Stimulated activated CD4-positive, alpha-beta T cell treated with anti-CD3 and anti-CD28 coated beads, TNF-alpha, amount 100 ng/mL, for 48 hours (primary cell): ENCODE measurements around the gene RNPS1.

Experiments used
- DNase-seq, 3 donors: peaks; one replicate each; pipeline ENCODE4 v3.0.0-alpha.2; 2020; ENCODE audit warnings: low read depth in 3 of 3

RNPS1 gene

DNA sequence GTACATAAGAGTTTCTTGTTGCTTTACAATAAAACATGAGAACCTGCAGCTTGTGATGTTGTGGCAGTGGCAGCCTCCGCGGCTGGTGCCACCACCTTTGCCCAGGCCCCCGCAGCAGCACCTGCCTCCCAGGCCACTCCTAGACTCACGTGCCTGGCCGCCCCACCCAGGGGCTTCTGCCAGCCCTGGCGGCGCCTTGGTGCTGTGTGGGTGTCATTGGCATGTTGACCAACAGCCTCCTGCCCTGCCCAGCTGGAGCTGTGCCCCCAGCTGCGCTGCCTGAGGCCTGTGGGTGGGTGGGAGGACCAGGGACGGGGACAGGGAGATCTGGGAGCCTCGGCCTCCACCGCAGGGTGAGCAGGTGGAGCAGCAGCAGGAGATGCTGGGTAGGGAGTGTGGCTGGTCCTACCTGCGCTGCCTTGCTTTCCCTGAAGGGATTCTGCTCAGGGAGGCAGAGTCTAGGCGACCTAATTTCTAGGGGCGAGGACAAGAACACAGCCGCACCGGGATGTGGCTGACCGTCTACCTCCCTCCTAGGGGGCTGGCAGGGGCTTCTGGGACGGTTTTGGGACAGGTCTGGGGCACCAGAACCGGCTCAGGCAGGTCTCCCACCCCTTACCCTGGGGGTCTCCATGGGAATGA, 32.1 kb downstream of the RNPS1 start:
- DNase-seq, result no peak

DNA sequence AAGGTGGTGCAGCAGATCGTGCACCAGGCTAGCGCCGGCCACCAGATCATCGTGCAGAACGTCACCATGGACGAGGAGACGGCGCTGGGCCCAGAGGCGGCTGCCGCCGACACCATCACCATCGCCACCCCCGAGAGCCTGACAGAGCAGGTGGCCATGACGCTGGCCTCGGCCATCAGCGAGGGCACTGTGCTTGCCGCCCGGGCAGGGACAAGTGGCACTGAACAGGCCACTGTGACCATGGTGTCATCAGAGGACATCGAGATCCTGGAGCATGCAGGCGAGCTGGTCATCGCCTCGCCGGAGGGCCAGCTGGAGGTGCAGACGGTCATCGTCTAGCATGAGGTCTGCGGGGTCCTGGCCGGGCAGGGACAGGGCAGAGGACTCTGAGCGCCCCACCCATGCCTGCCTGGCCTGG, 32.7 kb downstream of the RNPS1 start:
- DNase-seq, result no peak

DNA sequence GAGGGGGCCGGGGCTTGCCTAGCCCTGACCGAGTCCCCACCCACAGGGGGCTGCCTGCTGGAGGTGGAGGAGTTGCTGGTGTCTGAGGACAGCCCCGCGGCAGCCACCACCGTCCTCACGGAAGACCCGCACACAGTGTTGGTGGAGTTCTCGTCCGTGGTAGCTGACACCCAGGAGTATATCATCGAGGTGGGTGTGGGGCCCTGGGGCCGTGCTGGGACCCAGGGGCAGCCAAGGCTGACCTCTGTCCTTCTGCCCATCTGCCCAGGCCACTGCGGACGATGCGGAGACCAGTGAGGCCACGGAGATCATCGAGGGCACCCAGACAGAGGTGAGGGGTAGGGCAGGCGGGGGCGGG, 33.1 kb downstream of the RNPS1 start:
- no peak for DNase-seq

DNA sequence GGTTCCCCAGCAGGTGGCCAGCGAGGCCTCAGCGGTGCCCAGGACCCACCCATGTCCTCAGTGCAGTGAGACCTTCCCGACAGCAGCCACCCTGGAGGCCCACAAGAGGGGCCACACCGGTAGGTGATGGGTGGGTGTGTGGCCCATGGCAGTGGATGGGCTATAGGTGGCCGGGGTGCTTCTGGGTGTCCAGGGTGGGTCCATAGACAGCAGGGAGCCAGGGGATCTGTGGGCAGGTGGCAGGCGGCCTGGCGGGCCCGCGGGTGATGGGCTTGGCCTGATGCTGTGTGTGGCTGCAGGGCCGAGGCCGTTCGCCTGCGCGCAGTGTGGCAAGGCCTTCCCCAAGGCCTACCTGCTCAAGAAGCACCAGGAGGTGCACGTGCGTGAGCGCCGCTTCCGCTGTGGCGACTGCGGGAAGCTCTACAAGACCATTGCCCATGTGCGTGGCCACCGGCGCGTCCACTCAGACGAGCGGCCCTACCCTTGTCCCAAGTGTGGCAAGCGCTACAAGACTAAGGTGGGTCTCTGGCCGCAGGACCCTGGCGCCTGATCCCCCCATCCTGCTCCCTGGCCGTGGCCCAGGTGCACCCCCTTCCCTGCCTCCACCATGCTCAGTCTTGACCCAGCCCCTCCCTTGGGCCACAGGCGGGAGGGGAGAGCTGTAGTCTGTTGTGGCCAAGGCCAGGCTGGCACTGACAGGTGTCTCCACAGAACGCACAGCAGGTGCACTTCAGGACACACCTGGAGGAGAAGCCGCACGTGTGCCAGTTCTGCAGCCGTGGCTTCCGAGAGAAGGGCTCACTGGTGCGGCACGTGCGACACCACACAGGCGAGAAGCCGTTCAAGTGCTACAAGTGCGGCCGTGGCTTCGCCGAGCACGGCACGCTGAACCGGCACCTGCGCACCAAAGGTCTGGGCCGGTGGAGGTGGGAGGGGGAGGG, 33.8 kb downstream of the RNPS1 start:
- DNase-seq, result no peak

DNA sequence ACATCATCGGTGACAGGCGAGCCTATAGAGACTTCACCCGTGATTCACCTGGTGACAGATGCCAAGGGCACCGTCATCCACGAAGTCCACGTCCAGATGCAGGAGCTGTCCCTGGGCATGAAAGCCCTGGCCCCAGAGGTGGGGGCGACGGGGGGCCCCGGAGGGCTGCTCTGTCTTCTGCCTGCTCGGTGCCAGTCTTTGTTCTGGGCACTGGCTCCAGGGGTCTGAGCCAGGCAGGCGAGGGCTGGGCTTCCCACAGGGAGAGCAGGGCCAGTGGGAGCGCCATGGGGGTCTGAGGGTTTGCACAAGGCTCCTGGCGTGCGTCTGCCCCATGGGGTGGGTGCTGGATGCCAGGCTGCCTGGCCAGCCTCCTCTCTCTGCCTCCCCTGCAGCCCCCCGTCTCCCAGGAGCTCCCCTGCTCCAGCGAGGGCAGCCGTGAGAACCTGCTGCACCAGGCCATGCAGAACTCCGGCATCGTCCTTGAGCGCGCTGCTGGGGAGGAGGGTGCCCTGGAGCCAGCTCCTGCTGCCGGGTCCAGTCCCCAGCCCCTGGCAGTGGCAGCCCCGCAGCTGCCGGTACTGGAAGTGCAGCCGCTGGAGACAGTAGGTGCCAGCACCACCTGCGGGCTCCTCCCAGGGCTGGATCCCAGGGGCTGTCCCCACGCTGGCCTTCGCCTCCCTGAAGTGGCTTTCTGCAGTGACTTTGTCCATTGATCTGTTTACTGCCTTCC, 34.7 kb downstream of the RNPS1 start:
- no peak for DNase-seq

DNA sequence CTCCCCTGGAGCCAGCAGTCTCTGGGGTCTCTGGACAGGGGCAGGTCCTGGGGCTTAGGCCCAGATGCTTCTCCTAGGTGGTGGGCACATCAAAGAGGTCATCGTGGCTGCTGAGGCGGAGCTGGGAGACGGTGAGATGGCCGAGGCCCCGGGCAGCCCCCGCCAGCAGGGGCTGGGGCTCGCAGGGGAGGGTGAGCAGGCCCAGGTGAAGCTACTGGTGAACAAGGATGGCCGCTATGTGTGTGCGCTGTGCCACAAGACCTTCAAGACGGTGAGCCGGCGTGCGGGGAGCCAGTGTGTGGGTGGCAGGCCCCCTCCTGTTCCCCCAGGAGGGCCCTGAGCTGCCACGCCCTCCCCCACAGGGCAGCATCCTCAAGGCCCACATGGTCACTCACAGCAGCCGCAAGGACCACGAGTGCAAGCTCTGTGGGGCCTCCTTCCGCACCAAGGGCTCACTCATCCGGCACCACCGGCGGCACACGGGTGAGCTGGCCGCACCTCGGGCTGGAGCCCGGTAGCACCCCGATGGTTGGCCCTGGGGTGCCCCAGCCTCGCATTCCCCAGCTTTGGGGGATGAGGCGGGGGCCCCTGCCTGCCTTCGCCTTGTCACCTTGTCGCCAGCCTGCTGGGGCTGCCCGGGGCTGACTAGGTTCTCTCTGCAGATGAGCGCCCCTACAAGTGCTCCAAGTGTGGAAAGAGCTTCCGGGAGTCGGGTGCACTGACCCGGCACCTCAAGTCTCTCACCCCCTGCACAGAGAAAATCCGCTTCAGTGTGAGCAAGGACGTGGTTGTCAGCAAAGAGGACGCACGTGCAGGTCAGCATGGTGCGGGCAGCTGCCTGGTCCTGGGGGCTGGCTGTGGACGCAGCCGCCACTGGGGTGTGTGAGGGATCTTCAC, 35.6 kb downstream of the RNPS1 start:
- DNase-seq, result no peak

DNA sequence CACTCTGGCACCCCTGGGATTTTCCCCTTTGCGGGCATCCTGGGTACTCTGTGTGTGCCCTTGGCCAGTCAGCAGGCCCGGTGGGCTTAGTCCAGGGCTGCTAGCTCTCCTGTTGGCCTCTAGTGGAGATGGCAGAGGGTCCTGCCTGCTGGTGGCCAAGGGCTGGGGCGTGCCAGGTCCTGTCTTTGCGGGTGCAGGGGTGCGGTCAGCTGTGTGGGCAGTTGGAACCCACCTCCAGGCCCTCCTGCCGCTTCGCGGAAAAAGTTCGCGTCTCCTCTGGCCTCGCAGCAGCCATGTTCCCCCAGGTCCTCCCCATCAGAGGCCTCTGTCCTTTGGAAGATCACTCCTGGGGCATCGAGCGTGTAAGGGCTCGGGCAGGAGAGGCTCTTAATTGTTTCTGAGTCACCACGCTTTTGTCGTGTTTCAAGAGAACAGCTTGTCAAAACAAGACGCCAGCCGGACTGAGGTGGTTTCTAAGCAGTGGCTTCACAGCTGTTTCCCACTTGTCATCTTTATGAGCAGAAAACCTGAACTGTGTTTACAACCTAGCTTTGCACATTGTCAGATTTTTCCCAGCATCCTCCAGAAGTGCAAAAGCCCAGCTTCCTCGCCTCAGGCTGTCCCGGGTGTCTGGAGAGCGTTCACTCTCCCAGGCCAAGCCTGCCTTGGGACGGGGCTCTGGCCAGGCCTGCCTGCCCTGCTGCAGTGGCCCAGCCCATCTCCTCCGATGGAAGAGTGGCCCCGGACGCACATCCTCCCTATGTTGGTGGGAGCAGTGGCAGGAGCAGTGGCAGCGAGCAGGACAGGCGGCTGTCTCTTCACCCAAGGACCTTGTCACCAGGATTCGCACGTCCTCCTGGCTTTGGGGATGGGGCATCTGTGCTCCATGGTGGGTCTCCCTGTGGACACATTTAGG, 36.7 kb downstream of the RNPS1 start:
- DNase-seq, result no peak

DNA sequence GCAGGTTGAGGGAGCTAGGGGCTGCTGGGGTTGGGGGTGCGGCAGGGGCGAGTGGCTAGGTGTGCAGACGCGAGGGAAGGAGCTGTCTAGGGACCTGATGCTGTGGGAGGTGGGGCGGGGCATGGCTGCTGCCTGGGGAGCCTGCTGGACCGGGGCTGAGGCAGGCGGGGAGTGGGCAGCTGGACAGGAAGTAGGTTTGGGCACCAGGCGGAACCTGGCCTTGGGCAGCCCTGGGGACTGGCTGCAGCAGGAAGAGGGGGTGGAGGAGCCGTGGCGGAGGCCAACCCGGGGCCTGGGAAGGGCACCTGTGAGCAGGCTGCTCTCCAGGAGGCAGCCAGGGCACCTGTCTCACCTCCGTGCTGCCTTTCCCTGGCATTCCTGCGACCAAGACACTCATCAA, 37.5 kb downstream of the RNPS1 start:
- no peak for DNase-seq

DNA sequence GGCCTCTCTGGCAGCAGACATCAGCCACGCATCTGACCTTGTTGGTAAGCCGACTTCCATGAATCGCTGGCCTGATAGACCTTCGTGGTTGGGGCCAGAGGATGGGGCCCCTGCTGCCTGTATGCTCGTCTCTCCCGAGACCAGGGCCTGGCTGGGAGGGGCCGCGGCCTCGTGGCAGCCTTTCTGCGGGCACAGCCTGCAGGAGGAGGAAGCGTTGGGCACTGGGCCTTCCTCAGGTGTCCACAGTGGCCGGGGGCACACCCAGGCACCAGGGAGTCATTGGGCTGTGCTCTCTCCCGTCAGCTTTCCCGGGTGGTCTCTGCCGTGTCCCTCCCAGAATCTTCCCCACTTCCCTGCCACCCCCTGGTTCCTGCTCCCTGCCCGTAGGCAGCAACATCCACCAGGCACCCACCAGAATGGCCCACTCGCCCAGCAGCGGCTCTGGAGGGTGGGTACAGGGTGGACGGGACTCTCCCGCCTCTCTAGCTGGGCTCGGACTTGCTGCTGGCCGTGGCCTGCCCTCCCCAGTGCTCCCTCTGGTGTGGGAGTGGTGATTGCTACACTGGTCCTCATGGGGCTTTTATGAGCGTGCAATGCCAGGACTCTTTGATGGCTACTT, 38.2 kb downstream of the RNPS1 start:
- DNase-seq, result no peak

DNA sequence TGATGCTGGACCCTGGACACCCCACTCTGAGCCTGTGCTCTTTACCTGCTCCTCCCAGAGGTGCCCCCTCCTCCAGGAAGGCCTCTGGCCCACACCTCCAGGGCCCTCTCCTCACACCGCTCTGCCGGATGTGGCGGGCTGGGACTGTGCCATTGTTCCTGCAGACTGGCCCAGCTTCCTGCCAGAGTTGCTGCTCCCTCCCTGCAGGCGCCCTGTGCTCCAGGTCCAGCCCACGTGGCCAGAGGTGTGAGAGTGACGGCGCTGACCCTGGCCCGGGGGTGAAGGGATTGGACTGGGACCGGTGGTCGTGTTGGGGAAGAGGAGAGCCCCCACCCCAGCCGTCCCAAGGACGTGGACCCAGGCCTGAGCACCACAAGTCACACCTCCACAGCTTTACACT, 38.8 kb downstream of the RNPS1 start:
- DNase-seq, result no peak

DNA sequence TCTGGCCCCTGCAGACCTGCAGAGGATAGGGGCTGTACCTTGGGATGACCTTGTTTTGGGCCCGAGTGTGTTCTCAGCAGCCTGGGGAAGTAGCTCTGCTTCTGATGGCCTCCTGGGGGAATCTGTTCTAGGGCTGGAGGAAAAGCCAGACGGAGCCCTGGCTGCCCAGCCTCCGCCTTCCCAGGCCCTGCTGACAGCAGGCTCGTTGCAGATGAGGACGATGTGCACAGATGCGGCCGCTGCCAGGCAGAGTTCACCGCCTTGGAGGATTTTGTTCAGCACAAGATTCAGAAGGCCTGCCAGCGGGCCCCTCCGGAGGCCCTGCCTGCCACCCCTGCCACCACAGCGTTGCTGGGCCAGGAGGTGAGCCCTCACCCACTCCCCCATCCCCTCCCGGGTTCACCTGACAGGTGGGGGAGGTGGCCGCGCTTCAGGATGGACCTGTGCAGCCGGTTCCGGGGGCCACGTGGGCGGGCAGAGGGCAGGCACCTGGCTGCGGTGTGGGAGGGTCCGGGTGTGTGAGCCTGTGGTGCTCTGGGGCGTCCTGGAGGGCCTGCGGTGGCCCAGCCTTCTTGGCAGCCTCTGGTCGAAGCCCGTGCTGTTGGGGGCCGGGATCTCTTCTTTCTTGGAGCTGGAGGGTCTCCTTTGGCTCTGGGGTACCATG, 39.6 kb downstream of the RNPS1 start:
- DNase-seq, result no peak

DNA sequence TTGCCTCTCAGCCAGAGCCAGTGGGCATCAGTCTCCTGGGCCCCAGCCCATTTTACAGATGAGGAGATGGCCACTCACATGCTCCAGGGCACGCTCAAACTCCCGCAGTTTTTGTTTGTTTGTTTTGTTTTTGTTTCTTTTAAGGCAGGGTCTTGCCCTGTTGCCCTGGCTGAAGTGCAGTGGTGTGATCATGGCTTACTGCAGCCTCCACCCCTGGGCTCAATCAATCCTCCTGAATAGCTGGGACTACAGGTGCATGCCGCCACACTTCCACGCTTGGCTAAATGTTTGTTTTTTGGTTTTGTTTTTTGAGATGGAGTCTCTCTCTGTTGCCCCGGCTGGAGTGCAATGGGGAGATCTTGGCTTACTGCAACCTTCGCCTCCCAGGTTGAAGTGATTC, 41.0 kb downstream of the RNPS1 start:
- no peak for DNase-seq

DNA sequence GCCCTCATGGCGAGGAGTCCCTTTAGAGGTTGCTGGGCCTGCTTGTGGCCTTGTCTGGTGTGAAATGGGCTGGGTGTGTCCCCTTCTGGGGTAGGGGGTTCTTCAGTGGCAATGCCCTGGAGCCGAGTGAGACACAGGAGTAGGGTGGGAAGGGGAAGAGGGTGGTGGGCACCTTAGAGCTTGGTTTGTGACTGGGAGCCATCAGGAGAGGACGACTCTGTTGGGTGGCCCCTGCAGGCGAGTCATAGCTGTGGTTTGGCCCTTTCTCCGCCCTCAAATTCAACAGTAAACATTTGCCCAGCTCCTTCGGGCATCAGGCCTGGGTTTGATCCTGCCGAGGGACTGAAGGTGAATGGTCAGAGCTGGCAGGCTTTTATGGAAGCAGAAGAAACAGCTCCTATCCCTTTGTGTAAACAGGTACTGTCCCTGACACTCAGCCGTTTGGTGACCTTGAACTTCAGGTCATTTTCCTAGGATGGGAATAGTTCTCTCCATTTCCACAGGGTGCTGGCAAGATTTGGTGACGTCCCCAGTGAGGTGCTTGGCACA, 41.6 kb downstream of the RNPS1 start:
- DNase-seq, result no peak

DNA sequence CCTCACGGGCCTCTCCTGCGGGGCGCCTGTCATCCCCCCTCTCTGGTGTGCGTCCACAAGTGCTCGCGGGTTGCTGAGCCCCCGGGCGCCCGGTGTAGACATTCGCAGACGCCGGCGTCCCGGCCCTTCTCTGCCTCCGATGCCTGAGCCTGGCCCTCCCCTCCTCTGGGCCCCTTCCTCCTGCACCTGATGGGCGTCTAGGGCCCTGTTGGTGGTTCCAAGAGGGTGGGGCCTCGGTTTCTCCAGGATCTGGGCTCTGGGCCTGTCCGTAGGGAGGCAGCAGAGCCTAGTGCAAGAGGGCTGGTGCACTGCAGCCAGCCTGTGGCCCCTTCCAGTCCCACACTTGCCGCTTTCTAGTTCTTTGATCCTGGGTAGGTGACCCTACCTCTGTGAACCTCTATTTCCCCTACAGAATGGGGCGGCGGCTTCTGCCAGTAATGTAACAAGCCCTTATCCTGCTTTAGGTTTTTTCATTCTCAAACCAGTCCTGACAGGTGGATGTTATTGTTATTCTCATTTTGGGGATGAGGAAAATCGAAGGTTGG, 43.9 kb downstream of the RNPS1 start:
- DNase-seq, result no peak

DNA sequence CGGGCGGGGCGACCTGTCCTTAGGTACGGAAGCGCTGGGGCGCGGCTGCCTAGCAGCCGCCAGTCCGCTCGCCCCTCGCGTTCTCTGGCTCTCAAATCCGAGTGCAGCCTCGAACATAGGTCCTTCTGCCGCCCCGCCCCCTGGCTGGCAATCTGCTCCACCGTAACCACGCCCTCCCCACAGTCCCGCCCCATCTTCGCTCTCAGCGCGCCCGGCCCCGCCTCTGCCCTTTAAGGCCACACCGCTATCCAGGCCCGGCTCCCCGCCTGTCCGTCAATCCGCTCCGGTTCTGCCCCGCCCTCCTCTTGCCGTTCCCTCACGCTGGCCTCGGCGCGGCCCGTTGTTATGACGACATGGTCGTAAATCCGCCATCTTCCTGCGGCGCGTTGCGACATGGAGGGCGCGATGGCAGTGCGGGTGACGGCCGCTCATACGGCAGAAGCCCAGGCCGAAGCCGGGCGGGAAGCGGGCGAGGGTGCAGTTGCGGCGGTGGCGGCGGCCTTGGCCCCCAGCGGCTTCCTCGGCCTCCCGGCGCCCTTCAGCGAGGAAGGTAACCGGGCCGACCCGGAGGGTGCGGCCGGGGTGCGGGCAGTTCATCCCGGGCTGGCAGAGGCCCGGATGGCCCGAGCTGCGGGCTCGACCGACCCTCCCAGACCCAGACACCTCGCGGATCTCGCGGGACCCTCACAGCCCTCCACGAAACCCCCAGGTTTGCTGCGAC, 44.5 kb downstream of the RNPS1 start, which contains the start of gene E4F1:
E4F1 (plus strand) TSS at position 371 of the 721 bp plus-strand sequence; CDS start at position 394, 23 bp downstream.
- peak; percentile 100 for DNase-seq

DNA sequence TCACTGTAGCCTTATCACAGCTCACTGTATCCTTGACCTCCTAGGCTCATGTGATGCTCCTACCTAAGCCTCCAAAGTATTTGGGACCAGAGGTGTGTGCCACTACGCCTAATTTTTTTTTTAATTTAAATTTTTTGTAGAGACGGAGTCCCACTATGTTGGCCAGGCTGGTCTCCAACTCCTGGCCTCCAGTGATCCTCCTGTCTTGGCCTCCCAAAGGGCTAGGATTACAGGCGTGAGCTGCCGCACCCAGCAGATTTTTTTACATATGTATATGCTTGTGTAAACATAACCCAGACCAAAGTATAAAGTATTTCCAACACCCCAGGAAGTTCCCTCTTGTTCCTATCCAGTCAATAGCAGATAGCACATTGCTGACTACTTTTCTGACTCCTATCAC, 51.6 kb downstream of the RNPS1 start:
- no peak for DNase-seq

DNA sequence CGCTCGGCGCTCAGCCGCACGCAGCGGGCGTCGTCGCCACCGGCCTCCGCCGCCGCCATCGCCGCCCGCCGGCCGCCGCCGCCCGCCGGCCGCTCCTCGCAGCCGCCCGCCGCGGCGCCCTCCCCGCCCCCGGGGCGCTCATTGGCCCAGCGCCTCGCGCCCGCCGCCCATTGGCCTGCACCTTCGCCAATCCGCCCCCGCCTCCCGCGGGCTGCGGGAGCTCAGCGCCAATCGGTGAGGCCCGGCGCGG, 53.3 kb downstream of the RNPS1 start, which contains the start of gene PGP:
PGP (minus strand) TSS at position 122 of the 250 bp plus-strand sequence; CDS start at position 59, 63 bp downstream.
- no peak for DNase-seq
